CD8-positive, alpha-beta memory T cell (primary cell): ENCODE measurements around the gene TUBGCP6. TPM values are rescaled to one million over a fixed set of nuclear protein-coding genes. Genes with fewer than 3 reads are reported as not detected.

ENCODE experiments used
- CTCF ChIA-PET: fragments of 350-600 bp; sonication (Branson Sonifier 250); formaldehyde crosslinking; loops from one replicate; lab custom pipeline; 2021; ENCODE audit warnings: antibody characterized with exemption; lab: Charles Lee
- POLR2A ChIA-PET: fragments of 350-600 bp; sonication (Branson Sonifier 250); formaldehyde crosslinking; loops from one replicate; lab custom pipeline; 2021; ENCODE audit warnings: antibody characterized with exemption; lab: Charles Lee
- DNase-seq, 5 donors: peaks; one replicate each; pipeline versions ENCODE4 v3.0.0 to v3.0.0-alpha.2; 2020 to 2022; ENCODE audit warnings: mixed read lengths in 1 of 5
- H3K27ac ChIP-seq: one replicate; pipeline ENCODE4 v1.7.0; 2013; ENCODE audit warnings: low read depth, mild to moderate bottlenecking, low read length, moderate library complexity
- H3K27me3 ChIP-seq: 2 replicates; pipeline ENCODE4 v1.7.0; 2013; ENCODE audit warnings: low read length, mild to moderate bottlenecking; ENCODE audit not compliant: insufficient read depth, poor library complexity, severe bottlenecking
- H3K36me3 ChIP-seq: 2 replicates; pipeline ENCODE4 v1.7.0; 2013; ENCODE audit warnings: mild to moderate bottlenecking, low read length, moderate library complexity; ENCODE audit not compliant: insufficient read depth
- H3K4me1 ChIP-seq: 2 replicates; pipeline ENCODE4 v1.7.0; 2013; ENCODE audit warnings: mild to moderate bottlenecking, low read length, moderate library complexity; ENCODE audit not compliant: insufficient read depth
- H3K4me3 ChIP-seq: 2 replicates; pipeline ENCODE4 v1.7.0; 2013; ENCODE audit warnings: mild to moderate bottlenecking, low read length
- H3K9me3 ChIP-seq: 2 replicates; pipeline ENCODE4 v1.7.0; 2013; ENCODE audit warnings: mild to moderate bottlenecking, low read length
- H3K27ac Mint-ChIP-seq, 8 donors: one replicate each; pipeline ENCODE4 v1.8.0; 2020 to 2021; ENCODE audit warnings: mixed read lengths in 8 of 8, mild to moderate bottlenecking in 6 of 8, inconsistent platforms in 3 of 8, moderate library complexity in 3 of 8
- H3K27me3 Mint-ChIP-seq, 2 donors: one replicate each; pipeline ENCODE4 v1.8.0; 2020 to 2021; ENCODE audit warnings: mixed read lengths in 2 of 2, mild to moderate bottlenecking in 1 of 2, moderate library complexity in 1 of 2
- H3K36me3 Mint-ChIP-seq, 3 donors: one replicate each; pipeline ENCODE4 v1.8.0; 2020 to 2021; ENCODE audit warnings: mixed read lengths in 3 of 3, inconsistent platforms in 1 of 3, mild to moderate bottlenecking in 1 of 3
- H3K4me1 Mint-ChIP-seq, 3 donors: one replicate each; pipeline ENCODE4 v1.8.0; 2020 to 2021; ENCODE audit warnings: mixed read lengths in 3 of 3, inconsistent platforms in 1 of 3, mild to moderate bottlenecking in 1 of 3
- H3K4me3 Mint-ChIP-seq, 7 donors: one replicate each; pipeline ENCODE4 v1.8.0; 2020 to 2021; ENCODE audit warnings: mixed read lengths in 7 of 7, mild to moderate bottlenecking in 6 of 7, moderate library complexity in 4 of 7, inconsistent platforms in 2 of 7
- H3K9me3 Mint-ChIP-seq, 5 donors: one replicate each; pipeline ENCODE4 v1.8.0; 2020 to 2022; ENCODE audit warnings: mixed read lengths in 5 of 5, mild to moderate bottlenecking in 3 of 5, moderate library complexity in 2 of 5, inconsistent platforms in 1 of 5
- polyA plus RNA-seq: library from polyadenylated mRNA; unstranded; fragments of 300-500 nt; fragmentation: Illumina TruSeq; gene quantifications from one replicate; pipeline ENCODE4 v1.2.3, GENCODE V29; 2021
- total RNA-seq, 2 experiments: library from RNA; stranded (reverse); gene quantifications; one replicate each; pipeline ENCODE4 v1.2.3, GENCODE V29; 2021

TUBGCP6 gene
- total and polyA plus RNA-seq, 3 experiments from 2014 or later = 18.6 to 52.2 (median 51.4) TPM

- CTCF ChIA-PET = interaction anchor here (1.0 kb wide), 1 partner anchor 8 kb away, joined by 3 read pairs; no protein-coding TSS in a partner anchor
- POLR2A ChIA-PET = no interaction called here
- peaks cover 2 to 90% (median 3%) of the 10 kb centered on the region in 3 donors for H3K36me3 Mint-ChIP-seq
Measured at GRCh38 chr22:50218996-50219727, 25.7 kb downstream of the TUBGCP6 start.

GRCh38 chr22:50218153-50218995, 26.4 kb downstream of the TUBGCP6 start:
- ChIA-PET POLR2A (no interaction called here), CTCF (interaction anchor here (1.0 kb wide), 1 partner anchor 8 kb away, joined by 3 read pairs; no protein-coding TSS in a partner anchor)
- H3K27me3 ChIP-seq = no peaks in the 10 kb centered on the region
- H3K4me1 ChIP-seq = no peaks in the 10 kb centered on the region
- peaks cover 33% of the 10 kb centered on the region for H3K36me3 ChIP-seq
- DNase-seq = no peak
- H3K27ac ChIP-seq = no peak overlapping the region
- Mint-ChIP-seq H3K4me1 (peaks cover 5 to 12% (median 11%) of the 10 kb centered on the region in 3 donors), H3K27ac (no peak overlapping the region), H3K27me3 (peaks cover 0 to 2% of the 10 kb centered on the region in 2 donors), H3K36me3 (peaks cover 2 to 90% (median 3%) of the 10 kb centered on the region in 3 donors), H3K9me3 (no peaks in the 10 kb centered on the region), H3K4me3 (peak overlapping the region in 1 of 7 donors; percentile 44)
- H3K4me3 ChIP-seq = no peak overlapping the region
- no peaks in the 10 kb centered on the region for H3K9me3 ChIP-seq

More at GRCh38 chr22:50218996-50219727, 25.7 kb downstream of the TUBGCP6 start:
- Mint-ChIP-seq H3K9me3 (no peaks in the 10 kb centered on the region), H3K4me3 (no peak overlapping the region), H3K27ac (peak overlapping the region in 1 of 8 donors; percentile 71), H3K27me3 (peaks cover 0 to 2% of the 10 kb centered on the region in 2 donors), H3K4me1 (peaks cover 3 to 5% (median 5%) of the 10 kb centered on the region in 3 donors)
- no peak for DNase-seq
- peaks cover 37% of the 10 kb centered on the region for H3K36me3 ChIP-seq
- H3K4me3 ChIP-seq = no peak overlapping the region
- no peaks in the 10 kb centered on the region for H3K9me3 ChIP-seq
- H3K27me3 ChIP-seq = no peaks in the 10 kb centered on the region
- H3K4me1 ChIP-seq = no peaks in the 10 kb centered on the region
- no peak overlapping the region for H3K27ac ChIP-seq

- no peaks in the 10 kb centered on the region for H3K4me1 ChIP-seq
- Mint-ChIP-seq H3K36me3 (peaks cover under 1 to 90% (median 2%) of the 10 kb centered on the region in 3 donors), H3K4me3 (no peak overlapping the region), H3K27me3 (peaks cover 0 to 2% of the 10 kb centered on the region in 2 donors), H3K27ac (peak overlapping the region in 1 of 8 donors; percentile 29), H3K4me1 (peaks cover 7 to 19% (median 17%) of the 10 kb centered on the region in 3 donors), H3K9me3 (no peaks in the 10 kb centered on the region)
- ChIA-PET POLR2A (no interaction called here), CTCF (no interaction called here)
- H3K4me3 ChIP-seq = no peak overlapping the region
- DNase-seq = no peak
- H3K27ac ChIP-seq = no peak overlapping the region
- no peaks in the 10 kb centered on the region for H3K9me3 ChIP-seq
- H3K36me3 ChIP-seq = peaks cover 34% of the 10 kb centered on the region
- H3K27me3 ChIP-seq = no peaks in the 10 kb centered on the region
Measured at GRCh38 chr22:50217543-50218152, 27.2 kb downstream of the TUBGCP6 start.

GRCh38 chr22:50216684-50217520, 27.9 kb downstream of the TUBGCP6 start:
- Mint-ChIP-seq H3K27ac (no peak overlapping the region), H3K4me1 (peaks cover 8 to 25% (median 25%) of the 10 kb centered on the region in 3 donors), H3K9me3 (no peaks in the 10 kb centered on the region), H3K4me3 (no peak overlapping the region), H3K27me3 (peaks cover 0 to 2% of the 10 kb centered on the region in 2 donors), H3K36me3 (peaks cover 0 to 90% (median 2%) of the 10 kb centered on the region in 3 donors)
- Histone ChIP-seq H3K4me1 (no peaks in the 10 kb centered on the region), H3K4me3 (no peak overlapping the region), H3K27me3 (no peaks in the 10 kb centered on the region), H3K27ac (no peak overlapping the region), H3K9me3 (no peaks in the 10 kb centered on the region), H3K36me3 (peaks cover 34% of the 10 kb centered on the region)
- no peak for DNase-seq
- POLR2A ChIA-PET = no interaction called here
- CTCF ChIA-PET = no interaction called here

GRCh38 chr22:50216055-50216683, 28.7 kb downstream of the TUBGCP6 start:
- Histone ChIP-seq H3K36me3 (peaks cover 29% of the 10 kb centered on the region), H3K9me3 (no peaks in the 10 kb centered on the region), H3K27me3 (no peaks in the 10 kb centered on the region), H3K4me3 (no peak overlapping the region), H3K4me1 (no peaks in the 10 kb centered on the region), H3K27ac (no peak overlapping the region)
- H3K4me1 Mint-ChIP-seq = peaks cover 9 to 28% (median 25%) of the 10 kb centered on the region in 3 donors
- DNase-seq = no peak
- CTCF ChIA-PET = interaction anchor here (1.0 kb wide), 1 partner anchor 66 kb away, joined by 4 read pairs; no protein-coding TSS in a partner anchor
- peaks cover 0 to 87% (median 2%) of the 10 kb centered on the region in 3 donors for H3K36me3 Mint-ChIP-seq
- peak overlapping the region in 1 of 8 donors; percentile 87 for H3K27ac Mint-ChIP-seq
- no peaks in the 10 kb centered on the region for H3K9me3 Mint-ChIP-seq
- POLR2A ChIA-PET = no interaction called here
- H3K27me3 Mint-ChIP-seq = peaks cover 0 to 2% of the 10 kb centered on the region in 2 donors
- H3K4me3 Mint-ChIP-seq = no peak overlapping the region

GRCh38 chr22:50215297-50216054, 29.3 kb downstream of the TUBGCP6 start:
- peak overlapping the region in 3 of 8 donors; percentile 43 to 87 (median 66) for H3K27ac Mint-ChIP-seq
- Histone ChIP-seq H3K9me3 (no peaks in the 10 kb centered on the region), H3K27me3 (no peaks in the 10 kb centered on the region), H3K4me3 (no peak overlapping the region), H3K4me1 (no peaks in the 10 kb centered on the region), H3K36me3 (peaks cover 27% of the 10 kb centered on the region), H3K27ac (no peak overlapping the region)
- no peaks in the 10 kb centered on the region for H3K9me3 Mint-ChIP-seq
- peaks cover 0 to 86% (median 2%) of the 10 kb centered on the region in 3 donors for H3K36me3 Mint-ChIP-seq
- POLR2A ChIA-PET = no interaction called here
- H3K27me3 Mint-ChIP-seq = peaks cover 0 to 2% of the 10 kb centered on the region in 2 donors
- no peak overlapping the region for H3K4me3 Mint-ChIP-seq
- CTCF ChIA-PET = interaction anchor here (1.0 kb wide), 1 partner anchor 65 kb away, joined by 4 read pairs; no protein-coding TSS in a partner anchor
- peaks cover 11 to 33% (median 25%) of the 10 kb centered on the region in 3 donors for H3K4me1 Mint-ChIP-seq
- no peak for DNase-seq
